DOHH2 (cell line): ENCODE results near the gene PPP1R3F.

Source experiments
- EZH2phosphoT487 ChIP-seq: fragments of 200-600 bp; sonication (generic); IDR thresholded peaks from 2 replicates; pipeline ENCODE4 v1.6.1; 2017; ENCODE audit warnings: borderline replicate concordance, mild to moderate bottlenecking, antibody characterized with exemption, low read length, moderate library complexity, mixed read lengths
- TF ChIP-seq, protein P1 (sequence below): fragments of 200-600 bp; sonication (generic); IDR thresholded peaks from one replicate; pipeline ENCODE4 v1.5.1; 2014; ENCODE audit warnings: antibody characterized with exemption, mild to moderate bottlenecking, low read depth, low read length; ENCODE audit not compliant: poor library complexity, severe bottlenecking

DNA sequence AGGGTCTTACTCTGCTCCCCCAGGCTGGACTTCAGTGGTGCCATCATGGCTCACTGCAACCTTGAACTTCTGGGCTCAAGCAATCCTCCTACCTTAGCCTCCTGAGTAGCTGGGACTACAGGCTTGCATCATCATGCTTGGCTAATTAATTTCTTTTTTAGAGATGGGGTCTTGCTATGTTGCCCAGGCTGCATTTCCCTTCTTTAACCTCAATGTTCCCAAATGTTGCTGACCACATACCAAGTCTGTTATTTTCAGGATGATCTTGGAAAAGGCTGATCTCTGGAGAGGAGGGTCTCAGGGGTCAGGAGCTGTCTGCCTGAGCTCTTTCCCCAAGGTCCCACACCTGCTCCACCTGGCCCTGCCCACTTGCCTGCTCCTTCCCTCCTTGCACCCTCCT, 49.5 kb upstream of the PPP1R3F start:
- TF ChIP-seq, protein P1, sequence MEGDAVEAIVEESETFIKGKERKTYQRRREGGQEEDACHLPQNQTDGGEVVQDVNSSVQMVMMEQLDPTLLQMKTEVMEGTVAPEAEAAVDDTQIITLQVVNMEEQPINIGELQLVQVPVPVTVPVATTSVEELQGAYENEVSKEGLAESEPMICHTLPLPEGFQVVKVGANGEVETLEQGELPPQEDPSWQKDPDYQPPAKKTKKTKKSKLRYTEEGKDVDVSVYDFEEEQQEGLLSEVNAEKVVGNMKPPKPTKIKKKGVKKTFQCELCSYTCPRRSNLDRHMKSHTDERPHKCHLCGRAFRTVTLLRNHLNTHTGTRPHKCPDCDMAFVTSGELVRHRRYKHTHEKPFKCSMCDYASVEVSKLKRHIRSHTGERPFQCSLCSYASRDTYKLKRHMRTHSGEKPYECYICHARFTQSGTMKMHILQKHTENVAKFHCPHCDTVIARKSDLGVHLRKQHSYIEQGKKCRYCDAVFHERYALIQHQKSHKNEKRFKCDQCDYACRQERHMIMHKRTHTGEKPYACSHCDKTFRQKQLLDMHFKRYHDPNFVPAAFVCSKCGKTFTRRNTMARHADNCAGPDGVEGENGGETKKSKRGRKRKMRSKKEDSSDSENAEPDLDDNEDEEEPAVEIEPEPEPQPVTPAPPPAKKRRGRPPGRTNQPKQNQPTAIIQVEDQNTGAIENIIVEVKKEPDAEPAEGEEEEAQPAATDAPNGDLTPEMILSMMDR: no peak
- no peak for TF ChIP-seq EZH2phosphoT487
